ENCODE measurements around the gene PPFIA2.
"Not testable (repeated sequence)": the region's sequence is repeated elsewhere in the genome, so short reads cannot be mapped to it uniquely, and the experiment has no call there.

PPFIA2 gene

DNA sequence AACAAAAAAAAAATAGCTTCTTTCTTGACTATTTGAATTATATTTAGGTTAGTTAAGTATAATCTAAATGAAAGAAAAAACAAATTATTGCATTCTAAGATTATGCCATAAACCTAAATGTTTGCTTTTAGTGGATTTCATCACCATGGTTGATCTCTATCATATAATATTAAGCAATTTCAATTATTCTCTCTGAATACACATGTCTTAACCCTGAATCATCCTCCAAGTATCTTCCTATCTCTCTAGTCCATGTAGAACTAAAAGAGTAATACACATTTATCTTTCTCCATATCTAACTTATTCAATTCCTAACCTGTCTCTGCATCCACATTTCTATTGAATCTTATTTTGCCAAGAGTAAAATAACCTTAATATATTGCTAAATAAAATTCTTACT, 59.6 kb downstream of the PPFIA2 start:
- no peaks in the 10 kb centered on the region for H3K4me1 ChIP-seq
- H3K27me3 ChIP-seq, result no peaks in the 10 kb centered on the region
- no peak overlapping the region for H3K4me3 ChIP-seq (ENCODE audit: low read depth, low read length)
- no peak for TF ChIP-seq CTCF (IDR thresholded peaks at IDR 0.05; ENCODE audit: low read depth, low read length)
- DNase-seq, result no peak
- H3K9me3 ChIP-seq, result no peaks in the 10 kb centered on the region
- H3K36me3 ChIP-seq, result no peaks in the 10 kb centered on the region

- Histone ChIP-seq H3K36me3 (no peaks in the 10 kb centered on the region), H3K9me3 (no peaks in the 10 kb centered on the region), H3K4me1 (no peaks in the 10 kb centered on the region), H3K27me3 (no peaks in the 10 kb centered on the region), H3K4me3 (ENCODE audit: low read depth, low read length) (no peak overlapping the region)
- no peak for DNase-seq
- no peak for TF ChIP-seq CTCF (IDR thresholded peaks at IDR 0.05; ENCODE audit: low read depth, low read length)
Measured at GRCh38 chr12:81692008-81692407, 67.1 kb downstream of the PPFIA2 start.

DNA sequence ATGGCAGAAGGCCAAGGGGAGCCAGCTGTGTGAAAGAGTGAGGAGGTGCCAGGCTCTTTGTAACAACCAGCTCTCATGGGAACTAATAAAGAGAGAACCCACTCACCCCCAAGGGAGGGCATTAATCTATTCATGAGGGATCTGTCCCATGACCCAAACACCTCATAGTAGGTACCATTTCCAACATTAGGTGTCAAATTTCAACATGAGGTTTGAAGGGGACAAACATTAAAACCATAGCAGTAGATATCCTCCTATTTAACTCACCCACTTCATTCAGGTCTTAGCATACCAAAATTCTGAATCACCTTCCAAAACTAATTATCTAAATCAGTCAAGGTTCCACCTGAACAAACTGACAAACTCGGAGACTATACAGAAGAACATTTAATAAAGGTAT, 75.3 kb downstream of the PPFIA2 start:
- Histone ChIP-seq H3K4me3 (ENCODE audit: low read depth, low read length) (no peak overlapping the region), H3K27me3 (no peaks in the 10 kb centered on the region), H3K4me1 (no peaks in the 10 kb centered on the region), H3K9me3 (no peaks in the 10 kb centered on the region), H3K36me3 (no peaks in the 10 kb centered on the region)
- TF ChIP-seq CTCF (IDR thresholded peaks at IDR 0.05; ENCODE audit: low read depth, low read length), result no peak
- DNase-seq, result no peak

DNA sequence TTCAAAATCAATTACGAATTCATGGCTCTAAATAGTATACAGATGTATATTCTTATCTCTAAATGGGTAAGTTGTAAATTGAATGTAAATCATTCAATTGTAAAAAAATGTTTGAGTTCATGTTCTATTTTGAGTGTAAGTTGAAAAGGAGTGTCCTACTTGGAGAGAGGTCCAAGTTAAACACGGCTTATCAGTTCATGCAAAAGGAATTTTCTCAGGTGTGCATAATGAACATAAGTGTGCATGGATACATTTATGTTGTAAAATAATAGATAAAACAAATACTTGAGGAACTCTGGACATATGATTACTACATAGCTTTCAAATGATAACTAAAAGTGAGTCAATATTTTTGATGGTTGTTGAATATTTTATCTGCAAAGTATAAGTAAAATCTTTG, 79.5 kb downstream of the PPFIA2 start:
- Histone ChIP-seq H3K4me3 (ENCODE audit: low read depth, low read length) (no peak overlapping the region), H3K27me3 (no peaks in the 10 kb centered on the region), H3K36me3 (no peaks in the 10 kb centered on the region), H3K4me1 (no peaks in the 10 kb centered on the region), H3K9me3 (no peaks in the 10 kb centered on the region)
- no peak for TF ChIP-seq CTCF (IDR thresholded peaks at IDR 0.05; ENCODE audit: low read depth, low read length)
- DNase-seq, result no peak

GRCh38 chr12:81670759-81671158, 88.4 kb downstream of the PPFIA2 start:
- DNase-seq, result no peak
- Histone ChIP-seq H3K4me3 (ENCODE audit: low read depth, low read length) (no peak overlapping the region), H3K9me3 (no peaks in the 10 kb centered on the region), H3K4me1 (no peaks in the 10 kb centered on the region), H3K36me3 (no peaks in the 10 kb centered on the region), H3K27me3 (no peaks in the 10 kb centered on the region)
- TF ChIP-seq CTCF (IDR thresholded peaks at IDR 0.05; ENCODE audit: low read depth, low read length), result no peak

DNA sequence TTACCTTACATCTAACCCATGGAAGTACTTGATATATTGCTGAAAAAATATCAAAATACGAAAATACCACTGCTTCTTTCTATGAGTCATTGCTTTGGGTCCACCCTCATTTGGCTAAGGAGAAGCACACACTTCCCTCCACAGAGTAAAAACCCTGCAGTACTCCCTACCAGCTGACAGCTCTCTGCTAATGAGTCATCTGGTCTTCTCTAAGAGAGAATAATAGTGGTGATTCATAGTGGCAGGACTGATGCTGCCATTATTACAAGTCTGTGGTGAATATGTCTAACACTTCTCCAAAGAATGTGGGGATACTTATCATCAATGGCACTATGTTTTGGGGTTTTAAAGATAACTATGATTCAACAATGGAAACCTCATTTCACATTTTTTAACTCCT, 90.7 kb downstream of the PPFIA2 start:
- H3K4me1 ChIP-seq, result no peaks in the 10 kb centered on the region
- no peaks in the 10 kb centered on the region for H3K36me3 ChIP-seq
- no peak overlapping the region for H3K4me3 ChIP-seq (ENCODE audit: low read depth, low read length)
- no peak for TF ChIP-seq CTCF (IDR thresholded peaks at IDR 0.05; ENCODE audit: low read depth, low read length)
- H3K9me3 ChIP-seq, result no peaks in the 10 kb centered on the region
- no peaks in the 10 kb centered on the region for H3K27me3 ChIP-seq
- DNase-seq, result no peak

DNA sequence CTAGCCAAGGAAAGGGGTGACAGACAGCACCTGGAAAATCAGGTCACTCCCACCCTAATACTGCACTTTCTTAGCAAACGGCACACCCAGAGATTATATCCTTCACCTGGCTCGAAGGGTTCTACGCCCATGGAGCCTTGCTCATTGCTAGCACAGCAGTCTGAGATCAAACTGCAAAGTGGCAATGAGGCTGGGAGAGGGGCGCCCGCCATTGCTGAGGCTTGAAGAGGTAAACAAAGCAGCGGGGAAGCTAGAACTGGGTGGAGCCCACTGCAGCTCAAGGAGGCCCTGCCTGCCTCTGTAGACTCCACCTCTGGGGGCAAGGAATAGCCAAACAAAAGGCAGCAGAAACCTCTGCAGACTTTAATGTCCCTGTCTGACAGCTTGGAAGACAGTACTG, 99.8 kb downstream of the PPFIA2 start:
- H3K9me3 ChIP-seq; H3K27me3 ChIP-seq; DNase-seq; H3K4me3 ChIP-seq (ENCODE audit: low read depth, low read length); H3K36me3 ChIP-seq; H3K4me1 ChIP-seq: not testable (repeated sequence)
